ENCODE results near the gene ZNF629.

Gene ZNF629

GRCh38 chr16:30738984-30739951, 47.7 kb downstream of the ZNF629 start:
- Histone ChIP-seq H3K4me1 (ENCODE audit: control insufficient read depth, insufficient read depth, low read length, poor library complexity, severe bottlenecking) (no peaks in the 10 kb centered on the region), H3K36me3 (ENCODE audit: control insufficient read depth, insufficient read depth, low read length) (peaks cover 67% of the 10 kb centered on the region), H3K9me3 (ENCODE audit: control insufficient read depth, low read length) (no peaks in the 10 kb centered on the region), H3K27ac (ENCODE audit: insufficient read depth, low read length, poor library complexity, severe bottlenecking) (no peak overlapping the region), H3K27me3 (replicated peaks; ENCODE audit: control insufficient read depth, insufficient read depth, low read length, poor library complexity, severe bottlenecking) (no peaks in the 10 kb centered on the region), H3K4me3 (ENCODE audit: insufficient read depth, low read depth, low read length, poor library complexity, severe bottlenecking) (no peak overlapping the region)
- no peak for DNase-seq

GRCh38 chr16:30737794-30738648, 49.0 kb downstream of the ZNF629 start:
- no peaks in the 10 kb centered on the region for H3K9me3 ChIP-seq (ENCODE audit: control insufficient read depth, low read length)
- no peaks in the 10 kb centered on the region for H3K27me3 ChIP-seq (replicated peaks; ENCODE audit: control insufficient read depth, insufficient read depth, low read length, poor library complexity, severe bottlenecking)
- H3K27ac ChIP-seq (ENCODE audit: insufficient read depth, low read length, poor library complexity, severe bottlenecking): no peak overlapping the region
- no peak overlapping the region for H3K4me3 ChIP-seq (ENCODE audit: insufficient read depth, low read depth, low read length, poor library complexity, severe bottlenecking)
- DNase-seq: no peak
- no peaks in the 10 kb centered on the region for H3K4me1 ChIP-seq (ENCODE audit: control insufficient read depth, insufficient read depth, low read length, poor library complexity, severe bottlenecking)
- peaks cover 75% of the 10 kb centered on the region for H3K36me3 ChIP-seq (ENCODE audit: control insufficient read depth, insufficient read depth, low read length)

GRCh38 chr16:30736995-30737793, 49.8 kb downstream of the ZNF629 start:
- Histone ChIP-seq H3K27me3 (replicated peaks; ENCODE audit: control insufficient read depth, insufficient read depth, low read length, poor library complexity, severe bottlenecking) (no peaks in the 10 kb centered on the region), H3K27ac (ENCODE audit: insufficient read depth, low read length, poor library complexity, severe bottlenecking) (no peak overlapping the region), H3K36me3 (ENCODE audit: control insufficient read depth, insufficient read depth, low read length) (peaks cover 81% of the 10 kb centered on the region), H3K4me3 (ENCODE audit: insufficient read depth, low read depth, low read length, poor library complexity, severe bottlenecking) (no peak overlapping the region), H3K4me1 (ENCODE audit: control insufficient read depth, insufficient read depth, low read length, poor library complexity, severe bottlenecking) (no peaks in the 10 kb centered on the region), H3K9me3 (ENCODE audit: control insufficient read depth, low read length) (no peaks in the 10 kb centered on the region)
- DNase-seq: no peak

- H3K4me3 ChIP-seq (ENCODE audit: insufficient read depth, low read depth, low read length, poor library complexity, severe bottlenecking): no peak overlapping the region
- DNase-seq: no peak
- H3K27ac ChIP-seq (ENCODE audit: insufficient read depth, low read length, poor library complexity, severe bottlenecking): no peak overlapping the region
- H3K9me3 ChIP-seq (ENCODE audit: control insufficient read depth, low read length): no peaks in the 10 kb centered on the region
- H3K36me3 ChIP-seq (ENCODE audit: control insufficient read depth, insufficient read depth, low read length): peaks cover 63% of the 10 kb centered on the region
- no peaks in the 10 kb centered on the region for H3K4me1 ChIP-seq (ENCODE audit: control insufficient read depth, insufficient read depth, low read length, poor library complexity, severe bottlenecking)
- H3K27me3 ChIP-seq (replicated peaks; ENCODE audit: control insufficient read depth, insufficient read depth, low read length, poor library complexity, severe bottlenecking): no peaks in the 10 kb centered on the region
These were observed 55.6 kb downstream of the ZNF629 start for GRCh38 chr16:30731411-30731810.

- H3K9me3 ChIP-seq (ENCODE audit: control insufficient read depth, low read length): no peaks in the 10 kb centered on the region
- DNase-seq: no peak
- H3K4me3 ChIP-seq (ENCODE audit: insufficient read depth, low read depth, low read length, poor library complexity, severe bottlenecking): no peak overlapping the region
- H3K36me3 ChIP-seq (ENCODE audit: control insufficient read depth, insufficient read depth, low read length): peaks cover 63% of the 10 kb centered on the region
- no peak overlapping the region for H3K27ac ChIP-seq (ENCODE audit: insufficient read depth, low read length, poor library complexity, severe bottlenecking)
- H3K27me3 ChIP-seq (replicated peaks; ENCODE audit: control insufficient read depth, insufficient read depth, low read length, poor library complexity, severe bottlenecking): no peaks in the 10 kb centered on the region
- no peaks in the 10 kb centered on the region for H3K4me1 ChIP-seq (ENCODE audit: control insufficient read depth, insufficient read depth, low read length, poor library complexity, severe bottlenecking)
These were observed 57.9 kb downstream of the ZNF629 start for GRCh38 chr16:30728899-30729672.
